Measurements from ENCODE around the gene LRP3.

GRCh38 chr19:33186431-33187182 lies 7.5 kb upstream of the LRP3 start:
- TF ChIP-seq CTCF (IDR thresholded peaks at IDR 0.05): no peak
- TF ChIP-seq EZH2 (IDR thresholded peaks at IDR 0.05; ENCODE audit: borderline replicate concordance, insufficient read depth, low read depth, low read length, poor library complexity, severe bottlenecking): no peak

All from B cell (primary cell).